K562 (cell line): ENCODE results near the gene DSE.

Experiments
- FOXP1 ChIP-seq: sonication (generic); formaldehyde crosslinking; IDR thresholded peaks from 2 replicates; pipeline ENCODE4 v1.8.0; 2022; ENCODE audit warnings: mild to moderate bottlenecking, missing genetic modification reagents
- NFE2L1 ChIP-seq: fragments of 450-650 bp; IDR thresholded peaks from 2 replicates; pipeline ENCODE4 v1.6.1; 2016; ENCODE audit warnings: missing genetic modification characterization, low read depth, mild to moderate bottlenecking, missing compliant biosample characterization, moderate library complexity, borderline replicate concordance
- POLR2AphosphoS5 ChIP-seq: IDR thresholded peaks from 2 replicates; pipeline ENCODE4 v1.6.1; 2011; ENCODE audit warnings: mild to moderate bottlenecking, low read depth, low read length, moderate library complexity; ENCODE audit not compliant: control insufficient read depth, insufficient read depth
- SIRT6 ChIP-seq: IDR thresholded peaks from one replicate; pipeline ENCODE4 v1.6.1; 2012; ENCODE audit warnings: low read depth, mild to moderate bottlenecking, control low read depth, inconsistent platforms, low read length, moderate library complexity
- TF ChIP-seq, protein P1 (sequence below): IDR thresholded peaks from 2 replicates; pipeline ENCODE4 v1.6.1; 2016; ENCODE audit warnings: missing genetic modification characterization, missing compliant biosample characterization

DNA sequence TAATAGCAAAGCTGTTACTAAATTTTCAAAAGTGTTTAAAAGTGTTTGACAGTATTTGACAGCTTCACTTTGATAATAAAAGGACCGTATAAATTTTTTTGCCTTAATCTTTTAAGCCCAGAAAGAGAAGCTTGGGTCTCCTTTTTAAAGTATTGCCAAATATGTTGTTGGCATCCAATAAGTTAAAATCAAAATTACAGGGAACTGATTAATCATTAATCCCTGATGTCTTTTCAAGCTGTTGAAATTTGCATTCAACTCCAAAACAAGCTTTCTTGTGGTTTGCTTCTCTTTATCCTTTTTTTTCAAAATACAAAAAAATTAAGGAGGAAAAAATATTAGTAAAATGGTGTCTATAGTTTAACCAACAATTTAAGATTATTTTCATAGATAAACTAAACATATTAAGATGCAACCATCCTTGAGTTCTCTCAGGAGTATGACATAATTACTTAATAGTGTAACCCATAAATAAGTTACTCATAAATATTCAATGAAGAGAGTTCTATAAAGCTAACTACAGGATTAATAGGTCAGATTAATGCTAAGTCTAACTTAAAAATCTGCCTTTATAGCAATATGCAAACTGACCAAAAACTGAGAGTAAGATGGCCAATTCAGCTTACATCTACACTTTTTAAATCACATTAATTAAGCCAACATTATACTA lies 63.4 kb downstream of the DSE start:
- no peak for TF ChIP-seq SIRT6
- no peak for TF ChIP-seq POLR2AphosphoS5
- no peak for TF ChIP-seq FOXP1 (CRISPR knock-in tag)
- TF ChIP-seq, protein P1, sequence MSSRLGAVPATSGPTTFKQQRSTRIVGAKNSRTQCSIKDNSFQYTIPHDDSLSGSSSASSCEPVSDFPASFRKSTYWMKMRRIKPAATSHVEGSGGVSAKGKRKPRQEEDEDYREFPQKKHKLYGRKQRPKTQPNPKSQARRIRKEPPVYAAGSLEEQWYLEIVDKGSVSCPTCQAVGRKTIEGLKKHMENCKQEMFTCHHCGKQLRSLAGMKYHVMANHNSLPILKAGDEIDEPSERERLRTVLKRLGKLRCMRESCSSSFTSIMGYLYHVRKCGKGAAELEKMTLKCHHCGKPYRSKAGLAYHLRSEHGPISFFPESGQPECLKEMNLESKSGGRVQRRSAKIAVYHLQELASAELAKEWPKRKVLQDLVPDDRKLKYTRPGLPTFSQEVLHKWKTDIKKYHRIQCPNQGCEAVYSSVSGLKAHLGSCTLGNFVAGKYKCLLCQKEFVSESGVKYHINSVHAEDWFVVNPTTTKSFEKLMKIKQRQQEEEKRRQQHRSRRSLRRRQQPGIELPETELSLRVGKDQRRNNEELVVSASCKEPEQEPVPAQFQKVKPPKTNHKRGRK (tag), result no peak
- TF ChIP-seq NFE2L1, result no peak
